Activated CD4-positive, alpha-beta T cell treated with anti-CD3 and anti-CD28 coated beads for 24 hours (primary cell): Measurements from ENCODE around the gene TIMM29.
"Not testable (repeated sequence)": the region's sequence is repeated elsewhere in the genome, so short reads cannot be mapped to it uniquely, and the experiment has no call there.

Source experiments
- DNase-seq, 2 donors: peaks; one replicate each; pipeline ENCODE4 v3.0.0-alpha.2; 2020; ENCODE audit warnings: low read depth in 2 of 2

Gene TIMM29

GRCh38 chr19:10912619-10913018, 16.0 kb upstream of the TIMM29 start:
- no peak for DNase-seq

DNA sequence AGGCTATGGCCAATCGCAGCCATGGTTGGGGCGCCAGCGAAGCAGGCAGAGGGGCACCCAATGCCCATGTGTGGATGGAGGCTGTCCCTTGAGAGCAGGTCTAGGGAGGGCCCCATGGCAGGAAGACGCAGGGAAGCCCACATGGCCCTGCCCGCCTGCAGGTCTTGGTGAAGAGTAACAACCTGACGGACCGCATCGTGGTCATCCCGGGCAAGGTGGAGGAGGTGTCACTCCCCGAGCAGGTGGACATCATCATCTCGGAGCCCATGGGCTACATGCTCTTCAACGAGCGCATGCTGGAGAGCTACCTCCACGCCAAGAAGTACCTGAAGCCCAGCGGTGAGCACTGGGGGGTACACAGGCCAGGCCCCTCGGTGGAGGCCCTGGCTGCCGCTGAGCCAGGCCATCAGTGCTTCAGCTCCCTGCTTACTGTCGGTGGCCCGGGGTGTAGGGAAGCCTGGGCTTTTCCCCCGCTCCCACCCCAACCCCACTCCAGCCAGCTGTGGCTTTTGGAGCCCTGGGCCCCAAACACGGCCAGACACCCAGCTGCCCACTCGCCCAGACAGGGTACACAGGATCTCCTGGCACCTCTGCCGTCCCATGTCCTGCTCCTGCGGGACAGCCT, 14.8 kb upstream of the TIMM29 start:
- no peak for DNase-seq

- no peak for DNase-seq
These were observed 13.2 kb upstream of the TIMM29 start for GRCh38 chr19:10915130-10916091.

DNA sequence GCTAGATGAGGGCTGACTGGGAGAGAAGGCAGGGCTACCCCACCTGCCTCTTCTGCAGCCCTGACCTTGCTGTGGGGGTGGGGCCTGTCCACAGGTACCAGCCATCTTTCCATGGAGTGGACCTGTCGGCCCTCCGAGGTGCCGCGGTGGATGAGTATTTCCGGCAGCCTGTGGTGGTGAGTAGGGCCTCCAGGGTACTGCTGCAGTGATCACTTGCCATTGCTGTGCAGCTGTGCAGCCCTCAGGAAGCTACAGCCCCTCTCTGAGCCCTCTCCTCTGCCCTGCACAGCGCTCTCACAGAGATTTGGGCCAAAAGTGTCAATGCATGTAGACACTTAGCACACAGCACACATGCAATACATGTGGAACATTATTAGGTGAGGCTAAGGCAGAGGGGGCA, 12.0 kb upstream of the TIMM29 start:
- DNase-seq: no peak

DNA sequence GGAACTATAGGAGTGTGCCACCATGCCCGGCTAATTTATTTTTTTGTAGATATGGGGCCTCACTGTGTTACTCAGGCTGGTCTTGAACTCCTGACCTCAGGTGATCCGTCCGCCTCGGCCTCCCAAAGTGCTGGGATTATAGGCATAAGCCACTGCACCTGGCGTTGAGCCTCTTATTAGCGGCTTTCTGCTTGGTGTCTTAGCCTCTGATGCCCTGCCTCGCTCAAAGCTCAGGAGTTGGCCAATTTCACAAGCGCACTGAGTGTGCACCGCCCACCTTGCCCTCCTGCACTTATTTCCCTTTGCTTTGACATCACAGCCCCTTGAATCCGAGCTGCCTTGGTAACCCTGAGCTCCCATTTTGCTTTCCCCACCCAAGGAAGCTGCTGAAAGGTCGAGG, 10.3 kb upstream of the TIMM29 start:
- no peak for DNase-seq

DNA sequence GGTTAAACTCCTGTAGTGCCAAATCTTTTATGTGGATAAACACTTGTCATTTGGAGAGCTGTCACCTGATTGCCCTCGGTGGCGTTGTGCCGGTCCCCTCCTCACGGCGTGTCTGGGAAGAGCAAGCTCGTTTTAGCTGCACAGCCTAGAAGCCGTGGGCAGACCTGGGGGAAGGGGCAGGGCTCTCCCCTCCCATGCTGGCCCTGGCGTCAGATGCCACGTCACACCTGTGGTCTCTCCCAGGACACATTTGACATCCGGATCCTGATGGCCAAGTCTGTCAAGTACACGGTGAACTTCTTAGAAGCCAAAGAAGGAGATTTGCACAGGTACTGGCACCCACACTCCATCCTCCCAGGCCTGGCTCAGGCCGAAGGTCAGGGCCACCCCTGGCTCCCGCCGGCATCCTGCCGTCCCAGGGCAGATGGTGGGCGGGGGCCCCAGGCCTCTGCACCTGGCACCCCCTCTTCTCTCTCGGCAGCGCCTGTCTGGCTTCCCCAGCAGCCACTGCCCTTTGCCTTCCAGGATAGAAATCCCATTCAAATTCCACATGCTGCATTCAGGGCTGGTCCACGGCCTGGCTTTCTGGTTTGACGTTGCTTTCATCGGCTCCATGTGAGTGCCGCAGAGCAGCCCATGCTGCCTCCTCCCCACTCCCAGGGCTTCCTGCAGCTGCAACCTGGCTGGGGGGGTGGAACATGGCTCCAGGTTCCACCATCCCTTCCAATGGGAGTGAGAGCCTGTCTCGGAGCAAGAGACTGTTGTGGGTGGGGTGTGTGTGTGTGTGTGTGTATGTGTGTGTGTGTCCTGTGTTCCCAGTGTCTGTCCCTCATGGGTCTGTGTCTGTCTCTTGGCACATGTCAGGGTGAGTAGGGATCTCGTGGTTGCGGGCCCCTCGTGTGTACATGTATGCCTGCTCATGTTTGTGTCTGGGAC, 9.0 kb upstream of the TIMM29 start:
- no peak for DNase-seq

GRCh38 chr19:10920288-10920655, 8.3 kb upstream of the TIMM29 start:
- DNase-seq: no peak

GRCh38 chr19:10920781-10921180, 7.8 kb upstream of the TIMM29 start:
- no peak for DNase-seq

- DNase-seq: no peak
These were observed 7.3 kb upstream of the TIMM29 start for GRCh38 chr19:10921199-10921909.

- no peak for DNase-seq
These were observed 6.5 kb upstream of the TIMM29 start for GRCh38 chr19:10921910-10922637.

DNA sequence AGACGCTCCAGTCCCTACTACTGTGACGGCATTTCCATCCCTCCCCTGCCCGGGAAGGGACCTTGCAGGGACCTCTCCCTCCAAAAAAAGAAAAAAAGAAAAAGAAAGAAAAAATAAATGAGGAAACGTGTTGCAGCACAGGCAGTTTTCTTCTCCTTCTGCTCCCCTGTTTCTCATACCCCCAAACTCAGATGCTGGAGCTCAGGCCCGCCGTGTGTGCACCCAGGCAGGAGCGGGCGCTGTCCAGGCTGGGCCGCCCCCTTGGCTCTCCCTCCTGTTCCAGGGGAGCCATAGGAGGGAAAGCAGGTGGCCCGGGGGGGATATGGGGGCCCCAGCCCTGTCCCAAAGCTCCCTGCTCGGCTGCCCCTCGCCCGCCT, 6.0 kb upstream of the TIMM29 start:
- DNase-seq: no peak

- no peak for DNase-seq
These were observed 5.1 kb upstream of the TIMM29 start for GRCh38 chr19:10923260-10924112.

DNA sequence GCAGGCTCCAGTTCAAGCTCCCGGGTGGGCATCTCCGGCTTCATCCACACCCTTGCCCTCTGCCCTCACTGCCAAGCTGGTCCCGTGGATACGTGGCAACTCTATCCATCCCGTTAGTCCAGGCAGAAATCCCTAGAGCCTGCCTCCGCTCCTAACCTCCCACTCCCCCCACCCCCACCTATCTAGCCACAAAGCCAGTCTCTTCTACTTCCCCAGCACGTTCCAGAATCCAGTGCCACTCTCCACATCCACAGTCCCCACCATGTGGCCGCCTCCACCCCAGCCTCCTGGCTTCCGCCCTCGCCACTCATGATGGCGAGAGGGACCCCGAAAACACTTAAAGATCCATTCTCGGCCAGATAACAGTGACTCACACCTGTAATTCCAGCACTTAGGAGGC, 4.0 kb upstream of the TIMM29 start:
- no peak for DNase-seq

DNA sequence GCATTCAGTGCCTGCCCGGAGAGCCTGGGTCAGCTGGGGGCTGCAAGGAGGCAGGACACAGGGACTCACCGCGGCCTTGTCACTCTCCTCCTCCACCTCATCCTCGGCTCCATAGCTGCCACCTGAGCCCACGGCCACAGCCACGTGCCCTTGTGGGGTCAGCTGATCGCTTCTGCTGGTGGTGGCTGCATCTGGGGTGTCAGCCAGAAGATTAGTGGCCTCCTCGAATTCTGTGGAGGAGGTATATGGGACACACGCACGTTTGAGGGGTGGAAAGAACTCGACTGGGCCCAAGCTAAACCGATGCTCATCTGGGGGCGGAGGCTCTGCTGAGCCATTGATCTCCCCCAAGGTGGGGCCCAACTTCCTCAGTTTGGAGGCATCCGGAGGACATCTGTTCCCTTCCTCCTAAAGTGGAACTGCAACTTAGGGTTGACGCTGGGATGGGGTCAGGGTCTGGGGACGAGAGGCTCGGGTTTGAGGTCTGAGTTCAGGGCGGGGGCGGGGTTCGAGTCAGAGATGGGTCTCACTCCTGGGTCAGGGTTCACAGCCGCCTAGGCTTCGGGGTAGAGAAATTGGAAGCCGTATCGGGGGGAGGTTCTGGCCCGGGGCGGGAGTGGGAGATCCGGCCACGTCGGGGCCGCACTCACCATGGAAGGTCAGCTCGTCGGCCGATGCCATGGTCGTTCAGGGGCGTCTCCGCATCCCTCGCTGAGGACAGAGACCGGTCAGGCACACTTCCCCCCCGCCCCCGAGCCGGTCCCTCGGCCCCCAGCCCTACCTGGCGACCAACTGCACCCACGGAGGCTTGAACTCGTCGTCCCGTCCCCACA, 665 bp upstream of the TIMM29 start:
- DNase-seq: no peak

GRCh38 chr19:10929402-10929794, 787 bp downstream of the TIMM29 start:
- no peak for DNase-seq

GRCh38 chr19:10935371-10936059, 6.9 kb downstream of the TIMM29 start:
- DNase-seq: no peak

GRCh38 chr19:10936661-10937084, 8.1 kb downstream of the TIMM29 start:
- DNase-seq: peak in 1 of 2 donors; percentile 23

- not testable (repeated sequence) for DNase-seq
These were observed 13.0 kb downstream of the TIMM29 start for GRCh38 chr19:10941649-10942048.
